Measurements from ENCODE around the gene SLC43A3. TPM values are rescaled to one million over a fixed set of nuclear protein-coding genes. Genes with fewer than 3 reads are reported as not detected.
A peak's percentile ranks its signal among the peaks of the same experiment; 100 is the strongest.

Gene SLC43A3
- total and polyA plus RNA-seq, 9 of the 15 experiments (the other 6 are each of a cell fraction or from before 2014, with no cell fraction given) = 63.7 to 281 (median 139) TPM

DNA sequence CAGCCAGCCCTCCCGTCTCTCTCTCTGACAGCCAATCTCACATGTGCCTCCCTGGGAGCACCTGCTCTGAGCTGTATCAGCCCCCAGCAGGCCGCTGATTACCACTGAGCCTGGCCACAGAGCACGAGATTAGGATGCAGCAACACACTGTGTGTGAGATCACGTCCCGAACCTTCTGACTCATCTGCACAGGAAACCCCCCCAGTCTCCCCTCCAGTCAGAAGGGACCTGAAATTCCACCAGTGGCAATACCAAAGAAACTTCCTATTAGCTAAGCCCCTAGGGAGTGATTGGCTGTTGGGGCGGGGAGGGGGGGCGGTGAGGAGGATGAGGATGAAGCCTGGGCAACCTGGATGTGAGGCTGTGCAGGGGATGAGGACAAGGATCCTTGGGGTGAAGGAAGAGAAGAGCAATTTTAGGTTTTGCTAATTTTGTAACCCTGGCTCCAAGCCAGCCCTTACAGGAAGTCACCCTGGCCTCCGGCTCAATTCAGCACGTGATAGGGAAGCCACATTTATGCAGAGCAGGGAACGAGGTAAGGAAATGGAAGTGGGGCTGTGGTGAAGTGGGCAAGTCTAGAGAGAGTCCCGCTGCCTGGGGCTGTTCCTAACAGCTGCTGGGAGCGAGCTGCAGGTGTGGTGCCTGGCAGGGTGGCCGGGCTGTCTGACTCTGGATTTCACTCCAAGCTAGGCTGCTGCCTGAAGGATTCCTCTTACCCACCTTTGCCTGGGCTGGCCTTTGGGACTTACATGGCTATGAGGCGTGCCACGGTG, 1.9 kb downstream of the SLC43A3 start (continued):
- TF ChIP-seq ETS2 (tag; IDR thresholded peaks at IDR 0.05; ENCODE audit: borderline replicate concordance, poor library complexity, severe bottlenecking) = no peak
- peak; percentile 87 for TF ChIP-seq PHF21A (IDR thresholded peaks at IDR 0.05; ENCODE audit: borderline replicate concordance, low read depth)
- no peak for TF ChIP-seq KAT2B (IDR thresholded peaks at IDR 0.05; ENCODE audit: low read depth, low read length)
- TF ChIP-seq, protein P1, sequence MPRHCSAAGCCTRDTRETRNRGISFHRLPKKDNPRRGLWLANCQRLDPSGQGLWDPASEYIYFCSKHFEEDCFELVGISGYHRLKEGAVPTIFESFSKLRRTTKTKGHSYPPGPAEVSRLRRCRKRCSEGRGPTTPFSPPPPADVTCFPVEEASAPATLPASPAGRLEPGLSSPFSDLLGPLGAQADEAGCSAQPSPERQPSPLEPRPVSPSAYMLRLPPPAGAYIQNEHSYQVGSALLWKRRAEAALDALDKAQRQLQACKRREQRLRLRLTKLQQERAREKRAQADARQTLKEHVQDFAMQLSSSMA (CRISPR knock-in tag; IDR thresholded peaks at IDR 0.05) = no peak
- peak; percentile 73 for TF ChIP-seq RAD51 (IDR thresholded peaks at IDR 0.05; ENCODE audit: borderline replicate concordance, low read depth)
- TF ChIP-seq SRSF3 (IDR thresholded peaks at IDR 0.05; ENCODE audit: insufficient read depth, low read length) = 0 out of 2 replicates have a peak, but pooled peaks have one; percentile 7
- TF ChIP-seq STAG1 (CRISPR knock-in tag; IDR thresholded peaks at IDR 0.05; ENCODE audit: borderline replicate concordance) = no peak
- TF ChIP-seq, protein P2, sequence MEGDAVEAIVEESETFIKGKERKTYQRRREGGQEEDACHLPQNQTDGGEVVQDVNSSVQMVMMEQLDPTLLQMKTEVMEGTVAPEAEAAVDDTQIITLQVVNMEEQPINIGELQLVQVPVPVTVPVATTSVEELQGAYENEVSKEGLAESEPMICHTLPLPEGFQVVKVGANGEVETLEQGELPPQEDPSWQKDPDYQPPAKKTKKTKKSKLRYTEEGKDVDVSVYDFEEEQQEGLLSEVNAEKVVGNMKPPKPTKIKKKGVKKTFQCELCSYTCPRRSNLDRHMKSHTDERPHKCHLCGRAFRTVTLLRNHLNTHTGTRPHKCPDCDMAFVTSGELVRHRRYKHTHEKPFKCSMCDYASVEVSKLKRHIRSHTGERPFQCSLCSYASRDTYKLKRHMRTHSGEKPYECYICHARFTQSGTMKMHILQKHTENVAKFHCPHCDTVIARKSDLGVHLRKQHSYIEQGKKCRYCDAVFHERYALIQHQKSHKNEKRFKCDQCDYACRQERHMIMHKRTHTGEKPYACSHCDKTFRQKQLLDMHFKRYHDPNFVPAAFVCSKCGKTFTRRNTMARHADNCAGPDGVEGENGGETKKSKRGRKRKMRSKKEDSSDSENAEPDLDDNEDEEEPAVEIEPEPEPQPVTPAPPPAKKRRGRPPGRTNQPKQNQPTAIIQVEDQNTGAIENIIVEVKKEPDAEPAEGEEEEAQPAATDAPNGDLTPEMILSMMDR (IDR thresholded peaks at IDR 0.05 in 2 of 3, conservative IDR thresholded peaks at IDR 0.05 in 1 of 3; ENCODE audit: insufficient read depth in 2 of 3, low read depth in 1 of 3, low read length in 3 of 3) = no peak
- TF ChIP-seq ZNF699 (CRISPR knock-in tag; IDR thresholded peaks at IDR 0.05; ENCODE audit: insufficient replicate concordance) = no peak
- TF ChIP-seq SIN3A (IDR thresholded peaks at IDR 0.05; ENCODE audit: borderline replicate concordance in 2 of 2, control insufficient read depth in 1 of 2, low read depth in 2 of 2, low read length in 2 of 2) = peak; percentile 80 to 98
- TF ChIP-seq DMBX1 (CRISPR knock-in tag; IDR thresholded peaks at IDR 0.05; ENCODE audit: borderline replicate concordance) = peak; percentile 86
- TF ChIP-seq PTRF (tag; IDR thresholded peaks at IDR 0.05) = no peak
- TF ChIP-seq ZNF431 (CRISPR knock-in tag; IDR thresholded peaks at IDR 0.05) = no peak; the same call in 1 of the 2 replicates
- TF ChIP-seq, protein P3, sequence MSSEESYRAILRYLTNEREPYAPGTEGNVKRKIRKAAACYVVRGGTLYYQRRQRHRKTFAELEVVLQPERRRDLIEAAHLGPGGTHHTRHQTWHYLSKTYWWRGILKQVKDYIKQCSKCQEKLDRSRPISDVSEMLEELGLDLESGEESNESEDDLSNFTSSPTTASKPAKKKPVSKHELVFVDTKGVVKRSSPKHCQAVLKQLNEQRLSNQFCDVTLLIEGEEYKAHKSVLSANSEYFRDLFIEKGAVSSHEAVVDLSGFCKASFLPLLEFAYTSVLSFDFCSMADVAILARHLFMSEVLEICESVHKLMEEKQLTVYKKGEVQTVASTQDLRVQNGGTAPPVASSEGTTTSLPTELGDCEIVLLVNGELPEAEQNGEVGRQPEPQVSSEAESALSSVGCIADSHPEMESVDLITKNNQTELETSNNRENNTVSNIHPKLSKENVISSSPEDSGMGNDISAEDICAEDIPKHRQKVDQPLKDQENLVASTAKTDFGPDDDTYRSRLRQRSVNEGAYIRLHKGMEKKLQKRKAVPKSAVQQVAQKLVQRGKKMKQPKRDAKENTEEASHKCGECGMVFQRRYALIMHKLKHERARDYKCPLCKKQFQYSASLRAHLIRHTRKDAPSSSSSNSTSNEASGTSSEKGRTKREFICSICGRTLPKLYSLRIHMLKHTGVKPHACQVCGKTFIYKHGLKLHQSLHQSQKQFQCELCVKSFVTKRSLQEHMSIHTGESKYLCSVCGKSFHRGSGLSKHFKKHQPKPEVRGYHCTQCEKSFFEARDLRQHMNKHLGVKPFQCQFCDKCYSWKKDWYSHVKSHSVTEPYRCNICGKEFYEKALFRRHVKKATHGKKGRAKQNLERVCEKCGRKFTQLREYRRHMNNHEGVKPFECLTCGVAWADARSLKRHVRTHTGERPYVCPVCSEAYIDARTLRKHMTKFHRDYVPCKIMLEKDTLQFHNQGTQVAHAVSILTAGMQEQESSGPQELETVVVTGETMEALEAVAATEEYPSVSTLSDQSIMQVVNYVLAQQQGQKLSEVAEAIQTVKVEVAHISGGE (CRISPR knock-in tag; IDR thresholded peaks at IDR 0.05) = peak in 1 of 3 experiments; percentile 88; a peak in 2 of 6 replicates
- TF ChIP-seq RUNX1 (IDR thresholded peaks at IDR 0.05; ENCODE audit: low read depth) = peak; percentile 98
- TF ChIP-seq NR2F6 (CRISPR knock-in tag; IDR thresholded peaks at IDR 0.05) = no peak
- TF ChIP-seq, protein P4, sequence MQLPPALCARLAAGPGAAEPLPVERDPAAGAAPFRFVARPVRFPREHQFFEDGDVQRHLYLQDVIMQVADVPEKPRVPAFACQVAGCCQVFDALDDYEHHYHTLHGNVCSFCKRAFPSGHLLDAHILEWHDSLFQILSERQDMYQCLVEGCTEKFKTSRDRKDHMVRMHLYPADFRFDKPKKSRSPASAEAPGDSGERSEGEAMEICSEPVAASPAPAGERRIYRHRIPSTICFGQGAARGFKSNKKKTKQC (CRISPR knock-in tag; IDR thresholded peaks at IDR 0.05) = 0 out of 2 replicates have a peak, but pooled peaks have one; percentile 14
- peak; percentile 34 for TF ChIP-seq ZNF239 (CRISPR knock-in tag; IDR thresholded peaks at IDR 0.05)

Measured in K562 (cell line).